Skin epidermis (tissue), 12 donors: Measurements from ENCODE around the gene SELENOO.

ENCODE experiments used
- H3K27ac ChIP-seq, 21 experiments: fragments of 200-600 bp; sonication (generic) in 11 of 21; one replicate each; pipeline ENCODE4 v1.5.0; 2020; ENCODE audit warnings: mild to moderate bottlenecking in 3 of 21, inconsistent platforms in 2 of 21, moderate library complexity in 2 of 21
- H3K4me3 ChIP-seq, 7 experiments: fragments of 200-600 bp; sonication (generic) in 2 of 7; one replicate each; pipeline ENCODE4 v1.5.0; 2020; ENCODE audit warnings: inconsistent platforms in 2 of 7, mild to moderate bottlenecking in 2 of 7, moderate library complexity in 1 of 7

The SELENOO gene

GRCh38 chr22:50170453-50171318 lies 30.1 kb upstream of the SELENOO start, which contains the start of gene PANX2:
TSS of gene PANX2 (plus strand) at chr22:50170731. CDS start at chr22:50170731, 0 bp downstream.
- Histone ChIP-seq H3K27ac (peak within 1 kb of the TSS in 1 of 21 experiments; percentile 6), H3K4me3 (peak within 1 kb of the TSS; percentile 13 to 52 (median 39))

GRCh38 chr22:50171319-50171964 lies 29.4 kb upstream of the SELENOO start:
- H3K4me3 ChIP-seq = no peak overlapping the region

GRCh38 chr22:50171965-50172421 lies 28.8 kb upstream of the SELENOO start:
- Histone ChIP-seq H3K27ac (no peak overlapping the region), H3K4me3 (no peak overlapping the region)

More at GRCh38 chr22:50171319-50171964, 29.4 kb upstream of the SELENOO start:
- no peak overlapping the region for H3K27ac ChIP-seq

GRCh38 chr22:50173311-50173982 lies 27.4 kb upstream of the SELENOO start:
- no peak overlapping the region for H3K4me3 ChIP-seq

GRCh38 chr22:50173983-50174355 lies 26.8 kb upstream of the SELENOO start:
- H3K4me3 ChIP-seq = no peak overlapping the region

More at GRCh38 chr22:50173311-50173982, 27.4 kb upstream of the SELENOO start:
- no peak overlapping the region for H3K27ac ChIP-seq

GRCh38 chr22:50174382-50175190 lies 26.2 kb upstream of the SELENOO start:
- H3K27ac ChIP-seq = no peak overlapping the region
- no peak overlapping the region for H3K4me3 ChIP-seq

More at GRCh38 chr22:50173983-50174355, 26.8 kb upstream of the SELENOO start:
- no peak overlapping the region for H3K27ac ChIP-seq

- Histone ChIP-seq H3K27ac (no peak overlapping the region), H3K4me3 (no peak overlapping the region)
These were observed 25.7 kb upstream of the SELENOO start for GRCh38 chr22:50175191-50175461.

GRCh38 chr22:50175921-50176849 lies 24.6 kb upstream of the SELENOO start:
- H3K27ac ChIP-seq = no peak overlapping the region

GRCh38 chr22:50176850-50177536 lies 23.8 kb upstream of the SELENOO start:
- H3K27ac ChIP-seq = no peak overlapping the region
- no peak overlapping the region for H3K4me3 ChIP-seq

More at GRCh38 chr22:50175921-50176849, 24.6 kb upstream of the SELENOO start:
- H3K4me3 ChIP-seq = no peak overlapping the region

- Histone ChIP-seq H3K4me3 (no peak overlapping the region), H3K27ac (no peak overlapping the region)
These were observed 23.0 kb upstream of the SELENOO start for GRCh38 chr22:50177537-50178470.

GRCh38 chr22:50178471-50178864 lies 22.3 kb upstream of the SELENOO start:
- no peak overlapping the region for H3K4me3 ChIP-seq
- no peak overlapping the region for H3K27ac ChIP-seq

- H3K4me3 ChIP-seq = no peak overlapping the region
- H3K27ac ChIP-seq = no peak overlapping the region
These were observed 21.6 kb upstream of the SELENOO start for GRCh38 chr22:50178871-50179869.

- Histone ChIP-seq H3K4me3 (no peak overlapping the region), H3K27ac (no peak overlapping the region)
These were observed 20.7 kb upstream of the SELENOO start for GRCh38 chr22:50179937-50180726.

GRCh38 chr22:50180727-50181521 lies 19.9 kb upstream of the SELENOO start:
- H3K27ac ChIP-seq = no peak overlapping the region
- H3K4me3 ChIP-seq = no peak overlapping the region
